Right kidney (tissue), 1 donor: ENCODE measurements around the gene TAF1D.

Experiments
- DNase-seq: peaks from one replicate; pipeline ENCODE4 v3.0.0-alpha.2; 2016

TAF1D gene

DNA sequence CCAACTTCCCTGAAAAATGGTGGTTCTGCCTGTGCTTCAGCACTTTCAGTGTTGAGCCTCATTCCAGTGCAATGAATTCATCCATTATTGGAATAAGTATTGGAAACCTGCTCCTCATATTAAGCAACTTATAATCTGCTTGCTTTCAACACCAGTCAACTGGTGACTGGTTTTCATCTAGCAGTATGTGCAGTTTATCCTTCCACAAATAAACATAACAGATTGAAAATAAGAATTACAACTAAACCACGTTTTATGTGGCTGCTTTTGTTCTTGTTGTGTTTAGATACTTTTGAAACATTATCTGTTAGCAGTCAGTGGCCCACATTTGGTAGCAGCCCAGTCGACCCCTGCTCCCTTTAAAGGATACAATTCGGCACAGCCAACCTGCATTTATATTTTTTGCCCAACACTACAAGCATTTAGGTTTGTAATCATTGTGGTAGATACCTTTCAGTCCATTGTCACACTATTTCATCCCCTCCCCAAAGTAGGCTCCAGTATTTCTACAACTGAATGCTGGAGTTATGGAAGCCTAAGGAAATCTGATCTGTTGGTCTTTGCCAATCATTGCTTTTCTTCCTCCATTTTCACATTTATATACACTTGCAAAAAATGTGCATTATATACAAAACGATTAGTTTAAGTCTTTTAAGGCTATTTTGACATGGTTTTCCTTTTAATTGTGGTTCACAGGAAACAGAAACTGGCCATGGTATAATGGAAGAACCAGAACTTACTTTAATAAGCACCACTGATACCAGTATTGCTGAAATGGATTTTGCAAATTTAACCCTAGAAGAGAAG is 13.1 kb downstream of the TAF1D start:
- no peak for DNase-seq

- no peak for DNase-seq
Measured at GRCh38 chr11:93724089-93724488, 17.2 kb downstream of the TAF1D start.

DNA sequence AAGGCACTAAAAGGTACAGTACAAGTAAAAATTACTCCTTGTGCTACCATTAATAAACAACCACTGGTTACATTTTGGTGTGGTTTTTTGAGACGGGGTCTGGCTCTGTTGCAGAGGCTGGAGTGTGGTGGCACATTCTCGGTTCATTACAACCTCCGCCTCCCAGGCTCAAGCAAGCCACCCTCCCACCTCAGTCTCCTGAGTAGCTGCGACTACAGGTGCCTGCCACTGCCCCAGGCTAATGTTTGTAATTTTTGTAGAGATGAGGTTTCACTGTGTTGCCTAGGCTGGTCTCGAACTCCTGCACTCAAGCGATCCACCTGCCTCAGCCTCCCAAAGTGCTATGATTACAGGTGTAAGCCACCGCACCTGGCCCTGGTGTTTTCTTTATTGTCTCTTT is 20.8 kb downstream of the TAF1D start:
- no peak for DNase-seq

DNA sequence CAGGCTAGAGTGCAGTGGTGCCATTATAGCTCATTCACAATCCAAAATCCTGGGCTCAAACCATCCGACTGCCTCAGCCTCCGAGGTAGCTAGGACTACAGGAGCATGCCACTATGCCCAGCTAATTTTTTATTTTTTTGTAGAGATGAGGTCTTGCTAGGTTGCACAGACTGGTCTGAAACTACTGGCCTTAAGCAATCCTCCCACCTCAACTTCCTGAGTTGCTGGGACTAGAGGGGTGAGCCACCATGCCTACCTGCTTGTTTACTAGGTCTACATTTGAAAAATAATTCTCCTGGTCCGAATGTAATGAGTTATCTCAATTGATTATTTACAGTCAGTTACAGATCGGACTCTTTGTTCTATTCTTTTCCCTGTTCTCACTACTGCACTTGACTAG is 22.0 kb downstream of the TAF1D start:
- DNase-seq: no peak

GRCh38 chr11:93718057-93718563 is 23.2 kb downstream of the TAF1D start:
- no peak for DNase-seq

DNA sequence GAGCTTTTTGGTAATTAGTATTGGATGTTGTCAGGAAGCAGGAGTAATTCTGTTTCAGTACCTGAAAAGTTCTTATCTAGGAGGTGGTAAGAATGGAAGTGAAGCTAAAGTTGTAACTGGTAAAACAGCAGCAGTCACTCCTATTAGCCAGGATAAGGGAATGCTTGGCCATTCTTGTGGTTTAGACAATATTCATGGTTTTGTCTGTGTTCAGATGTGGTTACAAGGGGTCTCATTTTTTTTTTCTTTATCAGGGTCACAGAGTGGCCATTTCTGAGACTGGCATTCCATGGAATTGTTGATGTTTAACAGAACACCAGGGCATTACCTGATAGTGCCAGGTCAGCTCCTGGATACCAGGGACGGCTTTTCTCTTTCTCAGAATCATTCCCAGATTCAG is 23.8 kb downstream of the TAF1D start:
- DNase-seq: no peak

GRCh38 chr11:93715797-93716396 is 25.4 kb downstream of the TAF1D start:
- DNase-seq: no peak

DNA sequence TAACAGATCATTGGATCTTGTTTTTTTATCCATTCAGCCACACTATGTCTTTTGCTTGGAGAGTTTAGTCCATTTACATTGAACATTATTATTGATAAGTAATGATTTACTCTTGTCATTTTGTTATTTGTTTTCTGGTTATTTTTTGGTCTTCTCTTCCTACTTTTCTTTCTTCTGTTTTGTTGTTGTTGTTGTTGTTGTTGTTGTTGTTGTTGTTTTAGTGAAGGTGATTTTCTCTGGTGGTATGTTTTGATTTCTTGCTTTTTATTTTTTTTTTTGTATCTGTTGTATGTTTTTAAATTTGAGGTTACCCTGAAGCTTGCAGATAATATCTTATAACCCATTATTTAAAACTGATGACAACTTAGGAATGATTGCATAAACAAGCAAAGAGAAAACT is 28.6 kb downstream of the TAF1D start:
- no peak for DNase-seq

DNA sequence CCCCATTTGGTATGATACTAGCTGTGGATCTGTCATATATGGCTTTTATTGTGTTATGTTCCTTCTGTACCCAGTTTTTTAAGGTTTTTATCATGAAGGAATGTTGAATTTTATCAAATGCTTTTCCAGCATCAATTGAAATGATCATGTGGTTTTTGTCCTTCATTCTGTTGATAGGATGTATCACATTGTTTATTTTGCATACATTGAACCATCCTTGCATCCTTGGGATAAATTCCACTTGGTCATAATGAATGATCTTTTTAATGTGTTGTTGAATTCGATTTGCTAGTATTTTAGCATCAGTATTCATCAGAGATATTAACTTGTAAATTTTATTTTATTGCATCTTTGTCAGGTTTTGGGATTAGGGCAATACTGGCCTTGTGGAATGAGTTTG is 31.1 kb downstream of the TAF1D start:
- no peak for DNase-seq

GRCh38 chr11:93704237-93704636 is 37.1 kb downstream of the TAF1D start:
- DNase-seq: no peak

GRCh38 chr11:93700830-93701229 is 40.5 kb downstream of the TAF1D start:
- DNase-seq: no peak

- no peak for DNase-seq
Measured at GRCh38 chr11:93697611-93698010, 43.7 kb downstream of the TAF1D start.

DNA sequence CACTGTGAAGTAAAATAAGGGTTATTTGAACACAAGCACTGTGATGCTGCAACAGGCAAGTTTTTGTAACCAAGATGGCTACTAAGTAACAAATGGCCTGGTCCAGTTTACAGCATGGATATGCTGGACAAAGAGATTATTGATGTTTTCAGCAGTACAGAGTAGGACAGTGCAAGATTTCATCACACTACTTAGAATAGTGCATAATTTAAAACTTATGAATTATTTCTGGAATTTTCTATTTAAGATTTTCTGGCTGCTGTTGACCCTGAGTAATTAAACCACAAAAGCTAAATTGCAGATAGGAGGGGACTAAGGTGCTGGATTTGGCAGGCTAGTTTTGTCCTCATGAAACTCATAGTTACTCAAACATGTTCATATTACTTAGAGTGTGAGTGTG is 46.7 kb downstream of the TAF1D start:
- no peak for DNase-seq

DNA sequence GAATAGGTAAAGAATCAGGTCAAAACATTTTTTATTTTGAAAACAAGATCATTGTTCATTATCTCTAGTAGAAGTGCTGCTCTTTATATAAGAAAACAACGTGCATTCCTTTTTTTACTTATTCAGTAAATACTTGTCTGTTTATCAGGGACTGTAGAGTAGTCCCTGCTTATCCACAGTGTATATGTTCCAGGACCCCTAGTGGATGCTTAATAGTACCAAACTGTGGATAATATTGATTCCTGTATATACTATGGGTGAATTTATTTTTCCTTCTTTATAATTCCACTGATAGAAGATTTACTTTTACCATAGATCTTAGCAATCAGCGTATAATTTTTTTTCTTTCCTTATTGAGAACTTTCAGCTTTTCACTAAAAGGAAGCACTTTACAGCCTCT is 47.2 kb downstream of the TAF1D start:
- no peak for DNase-seq

- no peak for DNase-seq
Measured at GRCh38 chr11:93689240-93689639, 52.1 kb downstream of the TAF1D start.

DNA sequence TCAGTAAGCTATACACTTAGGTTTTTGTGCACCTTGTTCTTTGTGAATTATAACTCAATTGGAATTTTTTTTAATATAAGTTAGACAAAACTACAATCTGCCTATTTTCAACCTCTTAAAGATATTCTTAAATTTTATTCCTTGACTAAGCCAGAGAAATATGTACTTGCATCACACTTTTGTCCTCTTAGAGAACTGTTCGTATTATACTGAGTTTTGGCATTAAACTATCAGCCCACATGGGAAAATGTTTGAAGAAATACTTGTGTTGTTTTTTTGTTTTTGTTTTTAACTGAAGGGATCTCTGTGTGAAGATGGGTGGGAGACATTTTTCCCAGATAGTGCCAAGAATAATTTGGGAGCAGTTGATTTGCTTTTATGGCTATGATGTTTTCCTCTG is 54.5 kb downstream of the TAF1D start:
- no peak for DNase-seq

DNA sequence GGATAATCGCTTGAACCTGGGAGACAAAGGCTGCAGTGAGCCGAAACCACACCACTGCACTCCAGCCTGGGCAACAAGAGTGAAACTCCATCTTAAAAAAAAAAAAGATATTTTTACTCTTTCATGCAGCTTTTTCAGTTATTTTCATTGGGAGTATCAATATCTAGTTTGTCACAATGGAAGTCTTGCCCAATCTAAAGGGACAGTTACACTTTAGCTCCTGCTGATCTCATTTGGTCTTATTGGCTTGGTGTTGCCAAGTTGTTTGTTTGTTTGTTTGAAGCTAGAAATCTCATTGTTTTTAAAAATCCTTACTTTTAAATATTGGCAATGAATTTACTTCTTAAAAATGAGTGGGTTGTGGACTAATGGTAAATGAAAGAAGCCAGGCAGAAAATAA is 55.1 kb downstream of the TAF1D start:
- DNase-seq: no peak
